GM21360 (cell line): ENCODE data around the gene UTP20.

Experiments
- ATAC-seq: cut with Tn5 transposase; IDR thresholded peaks from one replicate; pipeline ENCODE4 v1.9.1; 2021; ENCODE audit warnings: mild to moderate bottlenecking, moderate library complexity; ENCODE audit not compliant: unreplicated experiment

Gene UTP20

DNA sequence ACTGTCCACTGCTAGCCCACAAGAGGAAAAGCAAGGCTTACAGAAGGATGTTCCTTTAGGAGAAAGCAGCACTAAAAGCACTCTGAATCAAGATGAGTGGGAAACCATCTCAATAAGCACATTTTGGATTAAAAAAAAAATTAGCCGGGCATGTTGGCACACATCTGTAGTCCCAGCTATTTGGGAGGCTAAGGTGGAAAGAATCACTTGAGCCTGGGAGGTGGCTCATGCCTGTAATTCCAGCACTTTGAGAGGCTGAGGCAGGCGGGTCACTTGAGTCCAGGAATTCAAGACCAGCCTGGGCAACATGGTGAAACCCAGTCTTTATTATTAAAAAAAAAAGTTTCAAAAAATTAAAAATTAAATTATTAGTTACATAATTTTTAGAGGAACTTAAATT, 144.7 kb downstream of the UTP20 start:
- no peak for ATAC-seq

DNA sequence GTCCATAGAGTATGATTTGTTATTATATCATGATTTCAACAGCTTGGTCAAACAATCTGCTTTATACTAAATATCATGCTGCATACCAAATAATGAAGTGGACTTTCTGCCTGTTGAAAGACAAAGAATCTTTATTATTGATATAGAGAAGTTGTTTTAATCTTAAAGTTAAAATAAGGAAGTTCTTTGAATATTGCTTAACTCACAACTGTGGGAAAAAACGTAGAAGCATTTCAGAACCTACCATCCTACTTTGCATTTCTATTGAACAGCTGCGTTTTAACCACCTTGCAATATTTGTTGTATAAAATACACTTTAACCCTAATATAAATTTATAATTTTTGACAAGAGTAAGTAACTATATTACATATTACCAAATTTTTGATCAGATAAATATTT, 150.6 kb downstream of the UTP20 start:
- no peak for ATAC-seq

DNA sequence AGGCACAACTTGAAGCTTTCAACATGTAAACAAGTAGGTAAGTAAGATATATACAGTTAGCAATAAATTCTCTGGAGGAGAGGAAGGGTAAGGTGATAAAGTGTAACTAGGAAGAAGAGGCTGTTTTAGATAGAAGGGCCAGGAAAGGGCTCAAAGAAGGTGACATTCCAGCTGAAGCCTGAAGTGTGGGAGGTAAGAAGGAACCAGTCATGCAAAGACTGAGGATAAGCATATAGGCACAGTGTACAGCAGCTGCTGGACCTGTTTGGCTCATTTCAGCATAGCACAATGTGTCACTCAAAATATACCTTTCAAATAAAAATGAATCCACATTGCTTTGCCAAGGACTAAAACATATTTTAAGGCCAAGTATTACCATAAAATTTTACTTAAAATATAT, 156.2 kb downstream of the UTP20 start:
- ATAC-seq: no peak
